Inflammatory macrophage treated with lipopolysaccharide for 1 hour (primary cell): Measurements from ENCODE around the gene ERICH6.
"Not testable (repeated sequence)": the region's sequence is repeated elsewhere in the genome, so short reads cannot be mapped to it uniquely, and the experiment has no call there.

ENCODE experiments used
- DNase-seq, 2 donors: peaks; one replicate each; pipeline ENCODE4 v3.0.0-alpha.2; 2020 to 2022

Gene ERICH6

DNA sequence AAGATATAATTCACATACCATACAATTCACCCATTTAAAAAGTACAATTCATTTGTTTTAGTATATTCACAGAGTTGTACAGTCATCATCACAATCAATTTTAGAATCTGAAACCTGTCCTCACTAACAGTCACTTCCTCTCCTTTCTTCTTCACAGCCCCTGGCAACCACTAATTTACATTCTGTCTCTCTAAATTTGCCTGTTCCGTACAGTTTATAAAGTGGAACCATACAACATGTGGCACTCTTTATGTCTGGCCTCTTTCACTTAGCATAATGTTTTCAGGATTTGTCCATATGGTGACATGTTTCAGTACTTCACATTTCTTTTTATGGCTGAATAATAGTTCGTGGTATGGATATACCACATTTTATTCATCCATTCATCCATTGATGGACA is 22.7 kb downstream of the ERICH6 start:
- DNase-seq = no peak

- DNase-seq = no peak
Measured at GRCh38 chr3:150680562-150680961, 23.2 kb downstream of the ERICH6 start.

DNA sequence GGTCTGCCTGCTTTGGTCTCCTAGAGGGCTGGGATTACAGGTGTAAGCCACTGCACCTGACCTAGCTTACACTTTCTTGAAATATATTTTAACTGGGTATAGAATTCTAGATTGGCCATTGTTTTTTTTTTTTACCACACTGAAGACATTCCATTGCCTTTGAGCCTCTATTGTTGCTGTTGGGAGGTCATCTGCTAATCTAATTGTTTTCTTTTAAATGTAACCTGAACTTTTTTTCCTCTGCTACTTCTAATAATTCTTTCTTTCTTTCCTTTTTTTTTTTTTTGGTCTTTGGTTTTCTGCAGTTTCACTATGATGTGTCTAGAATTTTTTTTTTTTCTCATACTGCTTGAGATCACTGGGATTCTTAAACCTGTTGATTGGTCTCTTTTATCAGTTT is 28.1 kb downstream of the ERICH6 start:
- no peak for DNase-seq

DNA sequence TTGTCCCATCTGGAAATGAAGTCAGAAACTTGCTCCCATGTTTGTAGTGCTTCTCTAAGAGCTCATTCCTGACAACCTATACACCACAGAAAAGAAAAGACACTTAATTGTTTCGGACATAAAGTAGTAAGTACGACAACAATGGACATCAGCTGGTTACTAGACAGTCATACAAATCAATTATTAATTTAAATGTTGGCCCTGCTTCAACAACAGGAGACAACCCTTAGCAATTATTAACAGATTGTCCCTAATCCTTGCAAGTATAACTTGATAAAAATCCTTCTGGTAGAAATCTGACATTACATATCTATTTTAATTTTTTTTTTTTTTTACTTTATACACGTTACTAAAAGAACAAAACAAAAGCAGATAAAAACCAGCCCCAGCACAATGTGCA is 29.8 kb downstream of the ERICH6 start:
- DNase-seq = no peak

DNA sequence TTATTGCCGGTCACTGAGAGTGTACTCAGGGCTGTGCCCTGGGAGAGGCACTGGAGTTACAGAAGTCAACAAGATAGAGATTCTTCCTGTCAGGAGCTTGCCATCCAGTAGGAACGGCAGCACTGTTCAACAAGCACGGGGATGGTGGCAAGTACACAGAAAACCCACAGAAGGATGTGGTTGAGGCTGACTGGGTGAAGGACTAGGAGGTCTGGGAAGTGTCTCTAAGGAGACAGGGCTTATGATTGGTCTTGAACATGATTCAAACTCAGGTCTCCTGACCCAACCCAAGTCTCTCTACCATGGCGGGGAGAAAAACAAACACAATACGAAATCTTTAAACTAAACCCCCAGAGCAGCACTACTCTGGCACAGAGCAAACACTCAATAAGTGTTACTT is 37.6 kb downstream of the ERICH6 start:
- no peak for DNase-seq

DNA sequence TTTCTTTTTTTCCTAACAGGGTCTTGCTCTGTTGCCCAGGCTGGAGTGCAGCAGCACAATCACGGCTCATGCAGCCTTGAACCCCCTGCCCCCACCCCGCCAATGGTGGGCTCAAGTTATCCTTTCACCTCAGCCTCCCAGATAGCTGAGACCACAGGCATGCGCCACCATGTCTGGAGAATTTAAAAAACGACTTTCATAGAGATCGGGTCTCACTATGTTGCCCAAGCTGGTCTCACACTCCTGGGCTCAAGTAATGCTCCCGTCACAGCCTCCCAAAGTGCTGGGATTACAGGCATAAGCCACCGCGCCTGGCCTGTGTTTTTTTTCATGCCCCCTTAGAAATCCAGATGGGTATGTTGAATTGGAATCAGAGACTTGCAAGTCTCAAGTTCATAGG is 40.3 kb downstream of the ERICH6 start:
- no peak for DNase-seq

GRCh38 chr3:150662410-150663200 is 41.1 kb downstream of the ERICH6 start:
- peak in 1 of 2 donors; percentile 18 for DNase-seq

DNA sequence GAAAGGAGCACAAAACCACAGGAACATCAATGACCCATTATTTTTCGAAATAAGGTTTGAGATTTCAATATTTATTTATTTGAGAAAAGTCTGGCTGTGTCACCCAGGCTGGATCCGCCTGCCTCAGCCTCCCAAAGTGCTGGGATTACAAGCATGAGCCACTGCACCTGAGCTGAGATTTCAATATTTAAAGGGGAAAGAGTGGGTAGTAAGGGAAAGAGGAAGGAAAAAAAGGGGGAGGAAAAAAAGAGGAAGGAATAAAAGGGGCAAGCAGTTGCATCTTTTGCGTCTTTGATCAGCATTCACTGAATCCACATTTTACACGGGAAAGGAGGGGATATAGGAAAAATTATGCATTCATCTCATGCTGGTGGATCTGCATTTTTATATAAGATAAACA is 47.4 kb downstream of the ERICH6 start:
- DNase-seq = peak; percentile 33 to 58

- no peak for DNase-seq
Measured at GRCh38 chr3:150653110-150653561, 50.6 kb downstream of the ERICH6 start.

- DNase-seq = no peak
Measured at GRCh38 chr3:150640256-150640655, 63.5 kb downstream of the ERICH6 start.

GRCh38 chr3:150639262-150639661 is 64.5 kb downstream of the ERICH6 start:
- DNase-seq = no peak

DNA sequence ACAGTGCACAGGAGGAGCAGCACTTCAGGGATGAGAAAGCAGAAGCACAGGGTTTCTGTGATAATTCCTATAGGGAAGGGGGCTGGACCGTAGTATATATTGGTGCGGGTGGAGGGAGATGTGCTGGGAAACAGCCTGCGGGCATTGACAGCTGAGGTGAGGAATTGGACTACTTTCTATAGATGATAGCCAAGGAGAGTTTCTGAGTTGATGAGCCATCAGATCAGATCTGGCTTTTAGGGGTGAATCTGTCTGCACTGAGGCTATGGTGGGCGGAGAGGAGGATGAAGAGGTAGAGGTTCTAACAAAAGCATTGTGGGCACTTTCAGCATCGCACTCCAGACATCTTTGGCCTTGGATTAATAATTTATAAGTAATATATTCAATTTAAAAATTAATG is 67.5 kb downstream of the ERICH6 start:
- no peak for DNase-seq

GRCh38 chr3:150635526-150635925 is 68.2 kb downstream of the ERICH6 start:
- DNase-seq = peak in 1 of 2 donors; percentile 14

DNA sequence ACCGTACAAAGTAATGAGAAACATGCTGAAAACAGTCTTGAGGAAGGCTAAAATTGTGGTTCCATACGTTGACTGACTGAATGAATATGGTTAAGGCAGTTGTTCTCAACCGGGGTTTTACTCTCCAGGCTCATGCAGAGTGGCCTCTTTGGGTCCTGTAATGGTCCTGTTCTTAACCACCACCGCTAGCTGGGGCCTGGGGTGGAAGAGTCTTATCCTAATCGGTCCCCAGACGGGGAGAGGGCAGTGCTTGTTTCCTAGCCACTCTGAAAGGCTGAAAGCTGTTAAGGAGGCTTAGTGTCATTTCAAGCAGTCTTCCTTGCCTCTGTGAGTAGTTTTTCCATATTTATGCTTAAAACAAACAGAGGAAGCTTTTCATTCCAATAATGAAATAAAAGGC is 68.6 kb downstream of the ERICH6 start:
- DNase-seq = no peak

GRCh38 chr3:150631515-150632221 is 72.1 kb downstream of the ERICH6 start:
- no peak for DNase-seq

DNA sequence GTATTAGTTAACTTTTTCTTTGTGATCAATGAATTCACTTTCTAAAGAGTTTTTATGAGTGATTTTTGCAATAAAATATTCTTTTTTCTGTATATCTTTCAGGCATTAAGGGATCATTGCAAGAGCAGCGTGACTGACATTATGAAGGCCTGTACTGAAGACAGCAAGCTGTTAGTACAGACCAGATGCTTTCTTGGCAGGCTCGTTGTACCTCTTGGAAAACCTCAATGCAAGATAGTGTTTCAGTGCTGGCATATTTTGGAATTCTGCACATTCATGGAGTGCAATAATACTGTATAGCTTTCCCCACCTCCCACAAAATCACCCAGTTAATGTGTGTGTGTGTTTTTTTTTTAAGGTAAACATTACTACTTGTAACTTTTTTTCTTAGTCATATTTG is 76.2 kb downstream of the ERICH6 start:
- DNase-seq = no peak

DNA sequence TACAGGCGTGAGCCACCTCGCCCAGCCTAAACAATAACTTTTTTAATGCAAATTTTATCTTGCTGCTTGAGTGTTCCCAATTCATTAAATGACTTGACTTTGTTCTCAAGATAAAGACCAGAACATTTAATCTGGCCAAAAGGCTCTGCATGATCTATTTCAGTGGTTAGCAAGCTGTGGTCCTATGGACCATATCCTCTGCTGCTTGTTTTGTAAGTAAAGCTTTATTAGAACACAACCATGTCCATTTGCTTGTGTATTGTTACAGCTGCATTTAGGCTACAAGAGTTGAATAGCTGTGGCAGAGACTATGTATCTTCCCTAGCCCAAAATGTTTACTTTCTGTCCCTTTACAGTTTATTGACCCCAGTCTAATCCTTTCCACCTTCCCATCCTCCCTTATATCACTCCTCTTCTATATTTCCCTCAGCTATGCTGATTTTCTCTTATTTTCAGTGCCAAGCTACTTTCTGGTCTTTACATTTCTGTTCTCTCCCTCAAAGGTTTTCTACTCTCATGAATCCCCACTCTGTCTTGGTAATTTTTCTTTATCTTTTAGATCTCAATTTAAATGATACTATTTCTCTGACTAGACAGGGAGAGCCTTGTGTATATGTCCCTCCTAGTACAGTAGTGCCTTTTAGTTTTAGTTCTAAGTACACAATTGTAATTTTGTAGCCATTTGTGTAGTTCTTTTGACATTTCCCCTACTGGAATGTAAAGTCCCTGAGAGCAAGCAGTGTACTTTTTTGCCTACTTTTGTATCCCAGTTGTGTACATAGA is 77.4 kb downstream of the ERICH6 start:
- DNase-seq = no peak

DNA sequence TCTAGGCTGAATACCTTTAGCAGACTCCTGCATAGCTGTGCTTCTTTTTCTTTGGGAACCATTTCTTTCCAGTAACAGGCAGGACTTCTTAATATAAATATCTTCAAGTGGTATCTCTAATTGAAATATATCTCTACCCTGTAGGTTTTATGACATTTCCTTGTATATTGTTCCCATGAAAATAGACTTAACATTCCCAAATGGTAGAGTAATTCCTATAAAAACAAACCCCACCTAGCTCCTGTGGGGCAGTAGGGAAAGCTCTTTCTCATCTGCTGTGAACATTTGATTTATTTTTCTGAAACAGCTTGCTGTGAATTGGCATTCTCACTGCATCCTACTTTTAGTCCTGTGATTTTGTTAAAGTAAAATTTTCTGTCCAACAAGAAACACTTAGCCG is 79.8 kb downstream of the ERICH6 start:
- DNase-seq = no peak

DNA sequence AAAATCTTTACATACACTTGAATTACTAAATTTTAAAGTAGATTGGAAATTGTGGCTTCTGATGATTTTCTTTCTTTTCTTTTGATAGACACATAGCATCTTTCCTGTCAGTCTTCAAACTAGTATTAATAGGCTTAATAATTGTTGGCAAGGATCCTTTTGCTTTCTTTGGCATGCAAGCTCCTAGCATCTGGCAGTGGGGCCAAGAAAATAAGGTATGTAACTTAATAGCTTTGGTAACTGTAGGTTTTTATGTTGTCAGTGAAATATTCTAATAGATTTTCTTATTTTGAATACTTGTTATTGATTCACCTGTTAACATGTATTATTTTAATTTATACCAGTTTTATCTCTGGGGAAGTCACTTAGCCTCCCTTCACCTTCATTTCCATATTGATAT is 80.8 kb downstream of the ERICH6 start:
- DNase-seq = not testable (repeated sequence)

DNA sequence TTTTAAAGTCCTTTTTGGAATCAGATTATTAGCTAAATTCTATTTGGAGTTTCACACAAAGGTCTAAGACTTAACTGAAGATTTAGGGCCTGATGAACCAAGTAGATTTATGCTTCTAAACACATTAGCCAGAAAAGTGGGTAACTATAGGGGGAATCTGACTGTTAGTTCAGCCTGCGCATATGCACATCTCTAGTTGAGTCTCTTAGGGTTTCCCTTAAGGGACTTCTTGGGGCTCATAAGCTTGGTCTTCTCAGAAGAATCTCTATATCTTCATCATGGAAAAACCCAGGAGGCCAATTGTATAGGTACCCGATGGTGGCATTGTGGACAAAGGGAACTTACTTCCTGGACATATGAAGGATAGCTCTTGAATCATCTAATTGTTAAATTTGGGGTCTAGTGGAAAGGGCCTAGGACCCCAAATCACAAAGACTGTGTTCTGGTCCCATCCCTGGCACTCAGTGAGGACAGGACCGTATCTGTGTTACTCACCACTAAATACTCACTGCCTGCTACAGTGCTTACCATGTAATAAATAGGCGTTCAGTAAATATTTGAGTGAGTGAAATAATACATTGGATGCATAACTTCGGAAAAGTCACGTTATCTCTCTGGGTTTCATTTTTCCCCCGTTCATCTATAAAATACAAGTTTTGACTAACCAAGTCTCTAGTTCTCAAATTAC is 83.6 kb downstream of the ERICH6 start:
- DNase-seq = no peak

- no peak for DNase-seq
Measured at GRCh38 chr3:150613709-150614480, 89.8 kb downstream of the ERICH6 start.

- DNase-seq = no peak
Measured at GRCh38 chr3:150613034-150613433, 90.7 kb downstream of the ERICH6 start.
